GM12872 (cell line): ENCODE measurements around the gene BARHL2.

Experiments
- CTCF ChIP-seq: IDR thresholded peaks from 3 replicates; pipeline ENCODE4 v1.5.1; 2011; ENCODE audit warnings: low read depth, mild to moderate bottlenecking, low read length, moderate library complexity; ENCODE audit not compliant: insufficient read depth

Gene BARHL2

GRCh38 chr1:90724361-90724760 is 7.3 kb upstream of the BARHL2 start:
- TF ChIP-seq CTCF, result no peak

GRCh38 chr1:90723590-90724108 is 6.5 kb upstream of the BARHL2 start:
- peak; percentile 43 for TF ChIP-seq CTCF

- TF ChIP-seq CTCF, result no peak
Measured at GRCh38 chr1:90722874-90723589, 5.9 kb upstream of the BARHL2 start.

- peak; percentile 91 for TF ChIP-seq CTCF
Measured at GRCh38 chr1:90721210-90722194, 4.4 kb upstream of the BARHL2 start.

GRCh38 chr1:90720145-90720636 is 3.1 kb upstream of the BARHL2 start:
- no peak for TF ChIP-seq CTCF

- no peak for TF ChIP-seq CTCF
Measured at GRCh38 chr1:90719330-90720144, 2.4 kb upstream of the BARHL2 start.
